ENCODE results near the gene CORO2A.
"Not testable (repeated sequence)": the region's sequence is repeated elsewhere in the genome, so short reads cannot be mapped to it uniquely, and the experiment has no call there.

CORO2A gene

DNA sequence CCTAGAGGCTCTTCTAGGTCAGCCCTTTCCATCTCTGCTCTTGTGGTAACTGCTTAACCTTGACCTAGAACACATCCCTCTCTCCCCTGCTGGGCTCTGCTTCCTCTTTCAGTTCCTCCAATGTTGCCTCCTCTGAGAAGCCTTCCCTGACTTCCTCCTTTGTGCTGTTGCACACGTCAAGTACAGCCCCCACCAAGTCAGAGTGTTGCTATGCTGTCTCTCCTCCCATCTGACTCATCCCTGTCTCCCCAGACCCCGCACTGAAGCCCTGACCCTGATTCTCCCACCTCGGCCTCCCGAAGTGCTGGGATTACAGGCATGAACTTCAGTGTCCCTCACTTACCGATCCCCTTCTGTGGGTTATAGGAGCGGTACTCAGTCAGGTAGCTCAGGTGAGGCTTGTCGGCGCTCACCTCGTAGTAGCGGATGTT lies 63.0 kb downstream of the CORO2A start:
- TF ChIP-seq, protein P1, sequence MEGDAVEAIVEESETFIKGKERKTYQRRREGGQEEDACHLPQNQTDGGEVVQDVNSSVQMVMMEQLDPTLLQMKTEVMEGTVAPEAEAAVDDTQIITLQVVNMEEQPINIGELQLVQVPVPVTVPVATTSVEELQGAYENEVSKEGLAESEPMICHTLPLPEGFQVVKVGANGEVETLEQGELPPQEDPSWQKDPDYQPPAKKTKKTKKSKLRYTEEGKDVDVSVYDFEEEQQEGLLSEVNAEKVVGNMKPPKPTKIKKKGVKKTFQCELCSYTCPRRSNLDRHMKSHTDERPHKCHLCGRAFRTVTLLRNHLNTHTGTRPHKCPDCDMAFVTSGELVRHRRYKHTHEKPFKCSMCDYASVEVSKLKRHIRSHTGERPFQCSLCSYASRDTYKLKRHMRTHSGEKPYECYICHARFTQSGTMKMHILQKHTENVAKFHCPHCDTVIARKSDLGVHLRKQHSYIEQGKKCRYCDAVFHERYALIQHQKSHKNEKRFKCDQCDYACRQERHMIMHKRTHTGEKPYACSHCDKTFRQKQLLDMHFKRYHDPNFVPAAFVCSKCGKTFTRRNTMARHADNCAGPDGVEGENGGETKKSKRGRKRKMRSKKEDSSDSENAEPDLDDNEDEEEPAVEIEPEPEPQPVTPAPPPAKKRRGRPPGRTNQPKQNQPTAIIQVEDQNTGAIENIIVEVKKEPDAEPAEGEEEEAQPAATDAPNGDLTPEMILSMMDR (IDR thresholded peaks at IDR 0.05; ENCODE audit: control insufficient read depth, insufficient read depth, low read depth, low read length, missing control alignments): no peak
- no peak for DNase-seq (ENCODE audit: low read depth)
- no peak overlapping the region for H3K4me3 ChIP-seq (ENCODE audit: control insufficient read depth, low read depth, low read length)

DNA sequence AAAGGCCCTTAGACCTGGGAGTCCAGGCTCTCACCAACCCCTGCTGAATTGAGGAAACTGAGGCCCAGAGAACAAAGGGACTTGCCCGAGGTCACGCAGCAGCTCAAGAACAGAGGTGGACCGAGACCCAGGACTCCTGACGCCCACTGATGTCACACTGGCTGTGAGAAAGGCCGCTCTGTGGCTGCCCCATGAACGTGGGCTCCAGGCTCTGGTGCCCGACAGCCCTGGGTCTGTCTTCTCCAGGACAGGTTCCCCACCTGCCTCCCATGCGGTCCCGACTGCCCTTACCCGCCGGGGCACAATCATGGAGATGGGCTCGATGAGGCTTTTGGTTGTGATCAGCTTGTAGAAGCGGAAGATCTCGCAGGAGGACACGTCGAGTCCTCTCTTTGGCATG lies 64.1 kb downstream of the CORO2A start:
- TF ChIP-seq, protein P1 (IDR thresholded peaks at IDR 0.05; ENCODE audit: control insufficient read depth, insufficient read depth, low read depth, low read length, missing control alignments): no peak

DNA sequence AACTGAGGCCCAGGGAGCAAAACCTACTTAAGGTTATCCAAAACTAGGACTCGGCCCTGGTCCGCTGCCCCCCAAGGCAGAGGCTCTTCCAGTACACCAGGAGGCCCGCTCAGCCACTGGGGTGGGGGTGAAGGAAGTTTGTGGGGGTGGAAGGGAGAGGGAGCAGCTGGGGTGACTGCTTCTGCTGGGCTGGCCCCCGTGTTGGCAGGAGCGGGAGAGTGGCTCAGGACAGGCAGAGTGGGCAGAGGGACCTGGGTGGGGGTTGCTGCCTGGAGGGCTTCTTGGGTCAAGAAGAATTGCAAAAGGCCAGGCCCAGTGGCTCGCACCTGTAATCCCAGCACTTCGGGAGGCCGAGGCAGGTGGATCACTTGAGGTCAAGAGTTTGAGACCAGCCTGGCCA lies 65.2 kb downstream of the CORO2A start:
- TF ChIP-seq, protein P1 (IDR thresholded peaks at IDR 0.05; ENCODE audit: control insufficient read depth, insufficient read depth, low read depth, low read length, missing control alignments): no peak
- DNase-seq (ENCODE audit: low read depth): no peak
- H3K4me3 ChIP-seq (ENCODE audit: control insufficient read depth, low read depth, low read length): no peak overlapping the region

More for the DNA sequence above, 64.1 kb downstream of the CORO2A start:
- no peak overlapping the region for H3K4me3 ChIP-seq (ENCODE audit: control insufficient read depth, low read depth, low read length)
- DNase-seq (ENCODE audit: low read depth): no peak

DNA sequence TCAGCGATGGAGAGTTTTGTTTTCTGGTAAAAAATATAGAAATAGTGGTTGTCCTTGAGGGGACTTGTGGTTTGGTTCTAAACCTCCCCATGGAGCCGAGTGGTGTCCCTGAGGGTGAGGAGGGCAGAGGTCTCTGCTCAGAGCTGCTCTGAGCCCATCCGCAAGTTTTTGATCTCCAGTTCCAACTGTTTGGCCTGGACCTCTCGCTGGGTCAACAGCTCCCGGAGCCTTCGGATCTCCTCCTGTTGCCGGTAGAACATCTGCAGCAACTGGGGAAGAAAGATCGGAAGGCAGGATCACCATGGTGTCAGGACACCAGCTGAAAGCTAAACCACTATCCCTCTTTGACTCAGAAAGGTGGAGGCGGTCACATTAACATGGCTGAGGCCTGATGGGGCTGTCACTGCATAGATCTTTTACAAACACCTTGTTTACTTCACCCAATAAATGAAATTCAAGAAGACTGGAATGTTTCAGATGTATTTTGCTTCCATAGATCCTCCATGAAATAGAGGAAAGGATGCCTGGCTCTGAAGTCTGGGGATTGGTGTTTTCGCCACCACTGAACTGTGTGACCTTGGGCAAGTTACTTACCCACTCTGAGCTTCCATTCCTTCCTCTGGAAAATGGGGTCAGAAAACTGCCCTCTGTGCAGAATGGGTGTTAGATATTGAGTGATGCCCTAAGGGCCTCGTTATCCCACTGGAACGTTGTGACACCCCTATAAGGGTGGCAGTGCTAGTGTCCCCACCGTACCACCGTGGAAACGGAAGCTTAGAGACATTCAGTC lies 67.6 kb downstream of the CORO2A start:
- DNase-seq (ENCODE audit: low read depth): no peak
- H3K4me3 ChIP-seq (ENCODE audit: control insufficient read depth, low read depth, low read length): no peak overlapping the region
- TF ChIP-seq, protein P1 (IDR thresholded peaks at IDR 0.05; ENCODE audit: control insufficient read depth, insufficient read depth, low read depth, low read length, missing control alignments): no peak

DNA sequence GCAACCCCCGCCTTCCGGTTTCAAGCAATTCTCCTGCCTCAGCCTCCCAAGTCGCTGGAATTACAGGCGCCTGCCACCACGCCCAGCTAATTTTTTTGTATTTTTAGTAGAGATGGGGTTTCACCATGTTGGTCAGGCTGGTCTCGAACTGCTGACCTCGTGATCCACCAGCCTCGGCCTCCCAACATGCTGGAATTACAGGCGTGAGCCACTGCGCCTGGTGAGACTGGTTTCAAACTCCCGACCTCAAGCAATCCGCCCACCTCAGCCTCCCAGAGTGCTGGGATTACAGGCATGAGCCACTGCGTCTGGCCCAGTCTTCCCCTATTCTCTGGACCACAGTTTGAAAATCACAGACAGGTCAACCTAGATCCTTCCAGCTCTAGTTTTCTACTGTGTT lies 68.3 kb downstream of the CORO2A start:
- not testable (repeated sequence) for DNase-seq (ENCODE audit: low read depth); H3K4me3 ChIP-seq (ENCODE audit: control insufficient read depth, low read depth, low read length)

DNA sequence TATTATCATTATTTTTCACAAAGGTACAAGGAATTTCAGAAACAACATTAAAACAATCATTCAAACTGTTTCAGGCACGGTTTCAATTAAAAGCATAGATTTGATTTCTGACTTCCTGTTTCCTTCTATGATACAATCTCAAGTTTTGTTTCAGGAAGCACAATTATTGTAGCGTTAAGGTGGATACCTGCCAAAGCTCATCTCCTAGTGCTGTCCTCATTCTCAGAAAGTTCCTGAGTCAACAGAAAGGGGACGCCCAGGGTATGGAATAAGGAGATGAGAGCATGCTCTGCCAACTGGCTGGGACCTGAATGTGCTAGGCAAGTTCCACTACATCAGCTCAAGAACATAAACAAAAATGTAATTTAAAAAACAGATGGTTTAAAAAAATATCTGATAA lies 71.4 kb downstream of the CORO2A start:
- TF ChIP-seq, protein P1 (IDR thresholded peaks at IDR 0.05; ENCODE audit: control insufficient read depth, insufficient read depth, low read depth, low read length, missing control alignments): no peak
- H3K4me3 ChIP-seq (ENCODE audit: control insufficient read depth, low read depth, low read length): no peak overlapping the region
- no peak for DNase-seq (ENCODE audit: low read depth)

DNA sequence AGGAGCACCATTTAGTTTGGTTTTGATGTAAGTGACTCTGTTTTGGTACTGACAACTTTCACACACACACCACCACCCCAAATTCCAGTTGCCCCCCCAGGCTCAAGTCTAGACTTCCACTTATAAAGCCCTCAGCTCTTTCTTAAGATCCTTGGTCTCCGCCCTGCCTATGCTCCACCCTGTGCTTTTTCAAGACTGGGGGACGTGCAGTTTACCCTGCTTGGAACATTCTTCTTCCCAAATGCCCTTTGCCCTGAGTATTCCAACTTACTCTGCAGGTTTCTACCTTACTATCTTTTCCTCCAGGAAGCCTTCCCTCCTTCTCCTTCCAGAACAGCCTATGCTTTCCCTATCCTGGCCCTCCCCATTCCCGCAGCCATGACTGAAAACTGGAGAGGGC lies 72.0 kb downstream of the CORO2A start:
- no peak for DNase-seq (ENCODE audit: low read depth)

More for the DNA sequence above, 72.0 kb downstream of the CORO2A start:
- no peak overlapping the region for H3K4me3 ChIP-seq (ENCODE audit: control insufficient read depth, low read depth, low read length)
- TF ChIP-seq, protein P1 (IDR thresholded peaks at IDR 0.05; ENCODE audit: control insufficient read depth, insufficient read depth, low read depth, low read length, missing control alignments): no peak
